22Rv1 (cell line): ENCODE results near the gene UBE2J1.
"Not testable (repeated sequence)": the region's sequence is repeated elsewhere in the genome, so short reads cannot be mapped to it uniquely, and the experiment has no call there.

Experiments
- H3K27ac ChIP-seq: fragments of 450-650 bp; 2 replicates; pipeline ENCODE4 v1.5.1; 2017
- ZFX ChIP-seq: fragments of 450-650 bp; IDR thresholded peaks from 2 replicates; pipeline ENCODE4 v1.6.1; 2017; ENCODE audit warnings: antibody characterized with exemption, borderline replicate concordance
- TF ChIP-seq, protein P1 (sequence below): fragments of 450-650 bp; IDR thresholded peaks from 2 replicates; pipeline ENCODE4 v1.5.1; 2017; ENCODE audit warnings: mild to moderate bottlenecking

UBE2J1 gene

DNA sequence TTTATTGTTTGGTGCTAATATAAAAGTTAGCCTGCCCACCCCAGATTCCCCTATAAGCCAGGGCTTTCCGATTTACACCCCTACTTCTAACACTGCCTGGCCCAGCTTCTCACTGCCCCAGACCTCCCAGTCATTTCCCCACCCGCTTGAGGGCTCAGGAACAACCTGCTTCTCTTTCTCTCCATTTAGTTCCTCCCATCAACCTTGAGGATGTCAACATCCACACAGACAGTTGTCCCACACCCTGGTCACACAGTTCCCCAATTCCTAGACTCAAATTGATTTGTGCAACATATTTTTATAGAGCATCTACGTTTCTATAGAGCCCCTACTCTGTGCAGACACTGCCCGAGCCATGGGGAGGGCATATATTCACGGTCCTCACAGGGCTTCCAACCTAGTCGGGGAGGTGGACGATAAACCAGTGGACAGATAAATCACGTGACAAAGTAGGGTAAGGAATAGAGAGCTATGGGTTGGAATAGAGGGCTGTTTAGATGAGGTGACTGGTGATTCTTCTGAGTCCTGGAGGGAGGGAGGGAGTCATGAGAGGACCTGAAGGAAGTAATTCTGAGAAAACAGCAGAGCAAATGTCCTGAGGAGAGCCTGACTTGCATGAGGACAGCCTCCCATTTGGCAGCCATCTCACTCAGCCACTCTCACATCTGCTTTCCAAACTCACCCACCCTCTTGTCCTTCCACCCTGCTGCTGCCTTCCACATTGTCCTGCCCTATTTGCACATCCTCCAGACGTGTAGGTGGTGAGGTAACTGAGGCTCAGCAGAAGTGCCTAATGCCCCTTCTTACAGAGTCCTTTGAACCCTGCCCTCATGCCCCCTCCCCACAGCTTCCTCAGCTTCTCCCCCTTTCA lies 43.8 kb downstream of the UBE2J1 start:
- TF ChIP-seq, protein P1, sequence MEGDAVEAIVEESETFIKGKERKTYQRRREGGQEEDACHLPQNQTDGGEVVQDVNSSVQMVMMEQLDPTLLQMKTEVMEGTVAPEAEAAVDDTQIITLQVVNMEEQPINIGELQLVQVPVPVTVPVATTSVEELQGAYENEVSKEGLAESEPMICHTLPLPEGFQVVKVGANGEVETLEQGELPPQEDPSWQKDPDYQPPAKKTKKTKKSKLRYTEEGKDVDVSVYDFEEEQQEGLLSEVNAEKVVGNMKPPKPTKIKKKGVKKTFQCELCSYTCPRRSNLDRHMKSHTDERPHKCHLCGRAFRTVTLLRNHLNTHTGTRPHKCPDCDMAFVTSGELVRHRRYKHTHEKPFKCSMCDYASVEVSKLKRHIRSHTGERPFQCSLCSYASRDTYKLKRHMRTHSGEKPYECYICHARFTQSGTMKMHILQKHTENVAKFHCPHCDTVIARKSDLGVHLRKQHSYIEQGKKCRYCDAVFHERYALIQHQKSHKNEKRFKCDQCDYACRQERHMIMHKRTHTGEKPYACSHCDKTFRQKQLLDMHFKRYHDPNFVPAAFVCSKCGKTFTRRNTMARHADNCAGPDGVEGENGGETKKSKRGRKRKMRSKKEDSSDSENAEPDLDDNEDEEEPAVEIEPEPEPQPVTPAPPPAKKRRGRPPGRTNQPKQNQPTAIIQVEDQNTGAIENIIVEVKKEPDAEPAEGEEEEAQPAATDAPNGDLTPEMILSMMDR: no peak
- no peak for TF ChIP-seq ZFX
- no peak overlapping the region for H3K27ac ChIP-seq

DNA sequence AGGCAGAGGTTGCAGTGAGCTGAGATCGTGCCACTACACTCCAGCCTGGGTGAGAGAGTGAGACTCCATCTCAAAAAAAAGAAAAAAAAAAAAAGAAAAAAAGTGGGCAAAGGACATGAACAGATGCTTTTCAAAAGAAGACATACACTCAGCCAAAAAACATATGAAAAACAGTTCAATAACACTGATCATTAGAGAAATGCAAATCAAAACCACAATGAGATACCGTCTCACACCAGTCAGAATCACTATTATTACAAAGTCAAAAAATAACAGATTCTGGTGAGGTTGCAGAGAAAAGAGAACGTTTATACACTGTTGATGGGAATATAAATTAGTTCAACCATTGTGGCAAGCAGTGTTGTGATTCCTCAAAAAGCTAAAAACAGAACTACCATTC lies 48.0 kb downstream of the UBE2J1 start:
- not testable (repeated sequence) for H3K27ac ChIP-seq

DNA sequence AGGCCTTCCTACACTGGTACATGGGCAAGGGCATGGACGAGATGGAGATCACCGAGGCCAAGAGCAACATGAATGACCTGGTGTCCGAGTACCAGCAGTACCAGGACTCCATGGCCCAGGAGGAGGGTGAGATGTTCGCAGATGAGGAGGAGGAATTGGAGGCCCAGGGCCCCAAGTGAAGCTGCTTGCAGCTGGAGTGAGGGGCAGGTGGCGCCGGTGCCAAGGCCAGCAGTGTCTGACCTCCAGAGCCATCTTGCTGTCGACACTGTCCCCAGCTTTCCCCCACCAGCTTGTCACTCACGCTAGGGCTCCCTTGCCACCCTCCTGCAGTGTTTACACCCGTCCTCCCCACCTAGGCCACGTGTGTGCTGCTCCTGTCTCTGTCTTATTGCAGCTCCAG lies 49.6 kb downstream of the UBE2J1 start:
- TF ChIP-seq, protein P1: no peak
- no peak for TF ChIP-seq ZFX

DNA sequence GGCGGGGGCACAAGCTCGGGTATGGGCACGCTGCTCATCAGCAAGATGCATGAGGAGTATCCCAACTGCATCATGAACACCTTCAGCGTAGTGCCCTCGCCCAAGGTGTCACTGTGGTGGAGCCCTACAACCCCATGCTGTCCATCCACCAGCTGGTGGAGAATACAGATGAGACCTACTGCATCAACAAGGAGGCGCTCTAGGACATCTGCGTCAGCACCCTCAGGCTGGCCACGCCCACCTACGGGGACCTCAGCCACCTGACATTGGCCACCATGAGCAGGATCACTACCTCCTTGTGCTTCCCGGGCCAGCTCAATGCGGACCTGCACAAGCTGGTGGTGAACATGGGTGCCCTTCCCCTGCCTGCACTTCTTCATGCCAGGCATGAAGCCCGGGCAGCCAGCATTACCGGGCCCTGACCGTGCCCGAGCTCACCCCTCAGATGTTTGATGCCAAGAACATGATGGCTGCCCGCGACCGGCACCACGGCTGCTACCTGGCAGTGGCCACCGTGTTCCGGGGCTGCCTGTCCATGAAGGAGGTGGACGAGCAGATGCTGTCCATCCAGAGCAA lies 50.2 kb downstream of the UBE2J1 start:
- TF ChIP-seq, protein P1: no peak
- no peak for TF ChIP-seq ZFX
- no peak overlapping the region for H3K27ac ChIP-seq

More for the DNA sequence above, 49.6 kb downstream of the UBE2J1 start:
- H3K27ac ChIP-seq: no peak overlapping the region

DNA sequence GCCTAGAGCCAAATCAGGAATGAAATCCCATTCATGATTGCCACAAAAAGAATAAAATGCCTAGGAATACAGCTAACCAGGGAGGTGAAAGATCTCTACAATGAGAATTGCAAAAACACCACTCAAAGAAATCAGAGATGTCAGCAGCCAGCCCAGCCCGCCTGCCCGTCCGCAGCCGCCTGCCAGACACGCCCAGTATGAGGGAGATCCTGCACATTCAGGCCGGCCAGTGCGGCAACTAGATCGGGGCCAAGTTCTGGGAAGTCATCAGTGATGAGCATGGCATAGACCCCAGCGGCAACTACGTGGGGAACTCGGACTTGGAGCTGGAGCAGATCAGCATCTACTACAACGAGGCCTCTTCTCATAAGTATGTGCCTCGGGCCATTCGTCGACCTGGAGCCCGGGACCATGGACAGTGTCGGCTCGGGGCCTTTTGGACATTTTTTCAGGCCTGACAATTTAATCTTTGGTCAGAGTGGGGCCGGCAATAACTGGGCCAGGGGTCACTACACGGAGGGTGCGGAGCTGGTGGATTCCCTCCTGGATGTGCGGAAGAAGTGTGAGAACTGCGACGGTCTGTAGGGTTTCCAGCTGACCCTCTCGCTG lies 50.8 kb downstream of the UBE2J1 start:
- no peak overlapping the region for H3K27ac ChIP-seq
- TF ChIP-seq, protein P1: no peak
- TF ChIP-seq ZFX: no peak

DNA sequence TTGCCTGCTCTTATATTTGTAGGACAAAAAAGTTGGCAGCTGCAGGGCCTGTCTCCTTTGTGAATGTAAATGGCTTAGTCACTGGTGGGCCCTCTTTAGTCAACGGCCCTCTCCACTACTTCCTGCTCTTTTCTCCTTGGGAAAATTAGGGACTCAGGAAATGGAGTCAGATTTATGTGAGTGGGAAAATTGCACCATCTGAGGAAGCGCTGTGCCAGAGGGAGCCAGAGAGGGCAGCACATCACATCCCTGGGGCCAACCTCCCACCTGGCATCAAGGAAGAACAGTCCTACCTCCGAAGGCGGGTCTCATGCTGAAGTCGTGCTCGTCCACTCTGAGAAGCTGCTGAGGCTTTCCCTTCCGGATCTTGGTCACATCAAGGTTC lies 53.1 kb downstream of the UBE2J1 start:
- TF ChIP-seq ZFX: no peak
- TF ChIP-seq, protein P1: peak; percentile 40
- no peak overlapping the region for H3K27ac ChIP-seq

DNA sequence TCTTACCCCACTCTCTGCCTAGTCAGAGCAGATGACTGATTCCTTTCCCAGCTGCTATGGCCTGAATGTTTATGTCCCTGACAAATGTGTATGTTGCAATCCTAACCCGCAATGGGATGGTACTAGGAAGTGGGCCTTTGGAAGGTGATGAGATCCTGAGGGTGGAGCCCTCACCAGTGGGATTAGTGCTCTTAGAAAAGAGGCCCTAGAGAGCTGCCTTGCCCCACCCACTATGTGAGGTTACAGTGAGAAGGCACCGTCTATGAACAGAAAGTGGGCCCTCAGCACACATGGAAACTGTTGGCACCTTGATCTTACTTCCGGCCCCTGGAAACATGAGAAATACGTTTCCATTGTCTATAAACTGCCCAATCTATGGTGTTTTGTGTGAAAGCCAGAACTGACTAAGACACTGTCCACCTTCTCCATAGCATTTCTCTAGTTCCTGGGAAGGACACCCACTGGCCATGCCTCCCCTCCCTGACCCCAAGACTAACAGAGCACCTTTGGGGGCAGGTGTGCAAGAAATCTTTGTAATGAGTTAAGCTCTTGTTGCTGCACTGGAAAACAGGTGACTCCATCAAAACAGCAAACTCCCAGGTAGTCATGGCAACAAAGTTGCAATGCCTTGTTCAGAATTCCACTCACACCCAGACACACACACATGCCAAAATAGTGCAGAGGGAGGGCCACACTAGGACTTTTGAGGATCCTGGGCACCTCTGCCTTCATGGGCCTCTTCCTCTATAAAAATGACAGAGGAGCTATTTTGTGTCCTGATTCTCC lies 53.6 kb downstream of the UBE2J1 start:
- TF ChIP-seq, protein P1: no peak
- no peak for TF ChIP-seq ZFX
- H3K27ac ChIP-seq: no peak overlapping the region
